Left ventricle myocardium inferior (tissue), 1 donor: ENCODE measurements around the gene CCDC8. TPM values are rescaled to one million over a fixed set of nuclear protein-coding genes. Genes with fewer than 3 reads are reported as not detected.

Experiments used
- DNase-seq: peaks from one replicate; pipeline ENCODE4 v3.0.0-alpha.2; 2020
- H3K27ac ChIP-seq: fragments of 200-600 bp; replicated peaks from 2 replicates; pipeline ENCODE4 v1.8.0; 2021
- H3K27me3 ChIP-seq: fragments of 200-600 bp; 2 replicates; pipeline ENCODE4 v1.8.0; 2021; ENCODE audit warnings: low read depth
- H3K36me3 ChIP-seq: fragments of 200-600 bp; 2 replicates; pipeline ENCODE4 v1.8.0; 2021
- H3K4me1 ChIP-seq: fragments of 200-600 bp; 2 replicates; pipeline ENCODE4 v1.8.0; 2021
- H3K4me3 ChIP-seq: fragments of 200-600 bp; 2 replicates; pipeline ENCODE4 v1.8.0; 2021; ENCODE audit warnings: mild to moderate bottlenecking, moderate library complexity
- H3K9me3 ChIP-seq: fragments of 200-600 bp; replicated peaks from 2 replicates; pipeline ENCODE4 v1.8.0; 2021
- CTCF ChIP-seq: fragments of 200-600 bp; IDR thresholded peaks from 2 replicates; pipeline ENCODE4 v1.8.0; 2021; ENCODE audit warnings: antibody characterized with exemption, mild to moderate bottlenecking, borderline replicate concordance
- intact Hi-C: fragments of 100-400 bp; cut with micrococcal nuclease; formaldehyde crosslinking; loops from one replicate; pipeline ENCODE4 v1.11.0; 2022
- total RNA-seq: library from RNA; stranded (reverse); fragmentation: NEBNext Ultra II Directional; extraction: Animal tissue kit (Norgen Biotek cat#: 25700); gene quantifications from one replicate; pipeline ENCODE4 v1.2.1, GENCODE V29; 2021
- donor health status: DM: no; HTN: yes; CAD: no; lungs with severe emphysema.

The CCDC8 gene
- total RNA-seq, 1 donor from 2014 or later = 30.8 TPM

GRCh38 chr19:46428239-46429135, 15.1 kb upstream of the CCDC8 start, which contains the start of gene PNMA8C:
Gene PNMA8C, minus strand, starts transcription at chr19:46428936. Its CDS starts 577 bp downstream, at chr19:46428359.
- Histone ChIP-seq H3K36me3 (no peaks in the 10 kb centered on the region), H3K27ac (no peak within 1 kb of the TSS)
- peak; percentile 75 for DNase-seq

GRCh38 chr19:46427518-46428045, 14.2 kb upstream of the CCDC8 start:
- intact Hi-C loops = no loop called here
- Histone ChIP-seq H3K9me3 (no peaks in the 10 kb centered on the region), H3K4me1 (peaks cover 31% of the 10 kb centered on the region), H3K36me3 (no peaks in the 10 kb centered on the region), H3K4me3 (no peak overlapping the region), H3K27me3 (peaks cover 27% of the 10 kb centered on the region), H3K27ac (no peak overlapping the region)
- TF ChIP-seq CTCF = no peak
- DNase-seq = no peak

More at GRCh38 chr19:46428239-46429135, 15.1 kb upstream of the CCDC8 start, which contains the start of gene PNMA8C:
- intact Hi-C loops = no loop called here
- Histone ChIP-seq H3K4me1 (peaks cover 31% of the 10 kb centered on the region), H3K9me3 (no peaks in the 10 kb centered on the region), H3K27me3 (peaks cover 26% of the 10 kb centered on the region), H3K4me3 (peak within 1 kb of the TSS; percentile 32)
- TF ChIP-seq CTCF = no peak

- intact Hi-C loops = no loop called here
- peaks cover 31% of the 10 kb centered on the region for H3K4me1 ChIP-seq
- TF ChIP-seq CTCF = no peak
- peak; percentile 82 for DNase-seq
- no peaks in the 10 kb centered on the region for H3K36me3 ChIP-seq
- peaks cover 29% of the 10 kb centered on the region for H3K27me3 ChIP-seq
- H3K27ac ChIP-seq = peak overlapping the region; percentile 70
- no peaks in the 10 kb centered on the region for H3K9me3 ChIP-seq
- peak overlapping the region; percentile 72 for H3K4me3 ChIP-seq
These were observed 13.3 kb upstream of the CCDC8 start for GRCh38 chr19:46426506-46427162.

- Histone ChIP-seq H3K4me3 (peak overlapping the region; percentile 72), H3K4me1 (peaks cover 31% of the 10 kb centered on the region), H3K27me3 (peaks cover 29% of the 10 kb centered on the region), H3K36me3 (no peaks in the 10 kb centered on the region), H3K9me3 (no peaks in the 10 kb centered on the region), H3K27ac (peak overlapping the region; percentile 70)
- TF ChIP-seq CTCF = no peak
- DNase-seq = no peak
- intact Hi-C loops = no loop called here
These were observed 12.7 kb upstream of the CCDC8 start for GRCh38 chr19:46426035-46426505.

GRCh38 chr19:46423188-46423587, 9.8 kb upstream of the CCDC8 start:
- no peak overlapping the region for H3K27ac ChIP-seq
- H3K27me3 ChIP-seq = peaks cover 25% of the 10 kb centered on the region
- no peak overlapping the region for H3K4me3 ChIP-seq
- no peak for TF ChIP-seq CTCF
- no peak for DNase-seq
- intact Hi-C loops = no loop called here
- peaks cover 21% of the 10 kb centered on the region for H3K4me1 ChIP-seq
- H3K9me3 ChIP-seq = no peaks in the 10 kb centered on the region
- no peaks in the 10 kb centered on the region for H3K36me3 ChIP-seq
